Naive thymus-derived CD4-positive, alpha-beta T cell (primary cell): ENCODE measurements around the gene SLC7A6OS. TPM values are rescaled to one million over a fixed set of nuclear protein-coding genes. Genes with fewer than 3 reads are reported as not detected.

Experiments
- ATAC-seq: fragments of 150-1000 bp; cut with Tn5 transposase; 2 replicates; pipeline ENCODE4 v1.10.0; 2021; ENCODE audit warnings: mild to moderate bottlenecking, moderate library complexity
- CTCF ChIA-PET: fragments of 350-600 bp; sonication (Branson Sonifier 250); formaldehyde crosslinking; loops from one replicate; lab custom pipeline; 2021; ENCODE audit warnings: antibody characterized with exemption; lab: Charles Lee
- POLR2A ChIA-PET: fragments of 350-600 bp; sonication (Branson Sonifier 250); formaldehyde crosslinking; loops from one replicate; lab custom pipeline; 2021; ENCODE audit warnings: antibody characterized with exemption, inconsistent platforms; lab: Charles Lee
- DNase-seq, 9 donors: peaks; one replicate each; pipeline versions ENCODE4 v3.0.0 to v3.0.0-alpha.2; 2020 to 2022; ENCODE audit warnings: mixed read lengths in 1 of 9
- H3K27ac ChIP-seq: one replicate; pipeline ENCODE4 v1.7.0; 2013; ENCODE audit warnings: mild to moderate bottlenecking, low read depth, low read length, moderate library complexity
- H3K27me3 ChIP-seq, 2 donors: one replicate each; pipeline ENCODE4 v1.7.0; 2013; ENCODE audit warnings: low read length in 2 of 2, mild to moderate bottlenecking in 2 of 2, moderate library complexity in 2 of 2; ENCODE audit not compliant: control insufficient read depth in 2 of 2, insufficient read depth in 2 of 2
- H3K36me3 ChIP-seq, 3 experiments: 1 replicate in 2 of 3; 2 replicates in 1 of 3; pipeline ENCODE4 v1.7.0; 2013; ENCODE audit warnings: low read length in 3 of 3, mild to moderate bottlenecking in 3 of 3, moderate library complexity in 1 of 3; ENCODE audit not compliant: insufficient read depth in 3 of 3, control insufficient read depth in 2 of 3
- H3K4me1 ChIP-seq, 2 donors: one replicate each; pipeline ENCODE4 v1.7.0; 2013; ENCODE audit warnings: low read length in 2 of 2, mild to moderate bottlenecking in 2 of 2, moderate library complexity in 1 of 2; ENCODE audit not compliant: control insufficient read depth in 2 of 2, insufficient read depth in 2 of 2
- H3K4me3 ChIP-seq: 2 replicates; pipeline ENCODE4 v1.7.0; 2013; ENCODE audit warnings: mild to moderate bottlenecking, low read length
- H3K9me3 ChIP-seq, 3 experiments: 1 replicate in 2 of 3; 2 replicates in 1 of 3; pipeline ENCODE4 v1.7.0; 2013; ENCODE audit warnings: low read length in 3 of 3; ENCODE audit not compliant: control insufficient read depth in 2 of 3
- H3K27ac Mint-ChIP-seq, 9 donors: one replicate each; pipeline ENCODE4 v1.8.0; 2020 to 2022; ENCODE audit warnings: mixed read lengths in 9 of 9, mild to moderate bottlenecking in 8 of 9, moderate library complexity in 5 of 9, inconsistent platforms in 2 of 9
- H3K27me3 Mint-ChIP-seq, 5 donors: one replicate each; pipeline ENCODE4 v1.8.0; 2021 to 2022; ENCODE audit warnings: mixed read lengths in 5 of 5, mild to moderate bottlenecking in 1 of 5
- H3K36me3 Mint-ChIP-seq, 5 donors: one replicate each; pipeline ENCODE4 v1.8.0; 2020 to 2022; ENCODE audit warnings: mixed read lengths in 5 of 5, mild to moderate bottlenecking in 3 of 5, inconsistent platforms in 1 of 5
- H3K4me1 Mint-ChIP-seq, 7 donors: one replicate each; pipeline ENCODE4 v1.8.0; 2020 to 2022; ENCODE audit warnings: mixed read lengths in 7 of 7, mild to moderate bottlenecking in 3 of 7, inconsistent platforms in 1 of 7
- H3K4me3 Mint-ChIP-seq, 10 donors: one replicate each; pipeline ENCODE4 v1.8.0; 2020 to 2022; ENCODE audit warnings: mild to moderate bottlenecking in 10 of 10, mixed read lengths in 10 of 10, moderate library complexity in 6 of 10, inconsistent platforms in 2 of 10
- H3K9me3 Mint-ChIP-seq, 11 donors: one replicate each; pipeline ENCODE4 v1.8.0; 2020 to 2022; ENCODE audit warnings: mixed read lengths in 11 of 11, mild to moderate bottlenecking in 4 of 11, inconsistent platforms in 1 of 11, moderate library complexity in 1 of 11
- intact Hi-C, 2 donors: fragments of 100-400 bp; cut with micrococcal nuclease; formaldehyde crosslinking; loops; one replicate each; pipeline ENCODE4 v1.15.1; 2023
- polyA plus RNA-seq, 2 donors: library from polyadenylated mRNA; unstranded; fragments of 300-500 nt; fragmentation: Illumina TruSeq; gene quantifications; one replicate each; pipeline ENCODE4 v1.2.3, GENCODE V29; 2021
- total RNA-seq, 6 experiments: library from RNA in 5 of 6; stranded (reverse) in 5 of 6; gene quantifications; 1 replicate in 5 of 6; 2 replicates in 1 of 6; pipeline ENCODE4 v1.2.3 and lab custom pipeline; 2021 to 2026

Gene SLC7A6OS
- total and polyA plus RNA-seq, 7 experiments from 2014 or later, result 22.1 to 50.3 (median 34.8) TPM

DNA sequence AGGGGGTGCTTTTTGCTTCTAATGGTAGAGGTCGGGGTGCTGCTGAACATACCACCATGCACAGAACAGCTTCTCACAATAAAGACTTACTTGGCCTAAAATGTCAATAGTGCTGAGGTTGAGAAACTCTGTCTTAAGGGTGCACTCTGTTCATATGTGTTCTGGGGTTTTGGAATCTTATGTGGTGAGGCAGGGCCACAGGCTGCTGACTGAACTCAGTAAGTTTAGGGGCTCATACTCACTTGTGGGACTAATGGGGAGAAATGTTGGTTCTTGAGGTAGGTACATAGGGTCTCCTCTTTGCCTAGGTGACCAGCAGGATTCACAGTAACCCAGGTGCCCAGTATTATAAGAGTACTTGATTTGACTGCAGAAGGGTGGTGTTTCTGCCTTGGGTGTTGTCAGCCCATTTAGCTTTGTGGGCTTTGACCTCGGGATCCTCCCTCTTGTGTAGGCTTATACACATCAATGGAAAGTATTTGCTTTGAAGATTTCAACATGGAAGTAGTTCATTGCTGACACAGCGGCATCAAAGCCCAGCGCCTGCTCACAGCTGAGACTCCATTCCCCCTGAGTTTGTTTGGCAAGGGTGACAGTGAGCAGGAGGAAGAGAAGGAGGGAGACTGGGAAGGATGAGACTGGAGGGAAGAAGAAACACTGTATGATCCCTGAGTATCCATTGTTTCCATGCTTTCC is 29.2 kb downstream of the SLC7A6OS start:
- peak overlapping the region; percentile 34 for H3K4me3 ChIP-seq
- peaks cover 65 to 84% (median 72%) of the 10 kb centered on the region in 7 donors for H3K4me1 Mint-ChIP-seq
- peak overlapping the region; percentile 74 to 93 (median 84) for H3K4me3 Mint-ChIP-seq
- peaks cover 51 to 85% of the 10 kb centered on the region in 2 donors for H3K4me1 ChIP-seq
- no peaks in the 10 kb centered on the region for H3K9me3 ChIP-seq
- POLR2A ChIA-PET, result interaction anchor here (0.9 to 25.4 kb wide), 8 partner anchors 8 to 41 kb away, joined by 3 to 531 read pairs (median 6); partner anchors contain the start of genes PRMT7, SLC7A6 and SLC7A6OS
- ATAC-seq (peak; percentile 70), DNase-seq (peak in 7 of 9 donors; percentile 40 to 72 (median 61))
- no peaks in the 10 kb centered on the region for H3K27me3 ChIP-seq
- CTCF ChIA-PET, result interaction anchor here (1.0 to 27.4 kb wide), 2 partner anchors 11 to 20 kb away, joined by 3 to 317 read pairs; partner anchors contain the start of gene SLC7A6
- no peaks in the 10 kb centered on the region for H3K27me3 Mint-ChIP-seq
- H3K36me3 Mint-ChIP-seq, result peaks cover 10 to 51% (median 26%) of the 10 kb centered on the region in 5 donors
- peak overlapping the region; percentile 68 for H3K27ac ChIP-seq
- peaks cover 0 to 9% (median 0%) of the 10 kb centered on the region in 3 experiments for H3K36me3 ChIP-seq
- intact Hi-C loops, result loop anchor here in 1 of 2 donors (1.0 to 10.0 kb wide), 2 partner anchors 8 to 717 kb away; partner anchors contain the start of gene CTCF
- peaks cover 0 to 3% (median 0%) of the 10 kb centered on the region in 11 donors for H3K9me3 Mint-ChIP-seq
- peak overlapping the region; percentile 81 to 99 (median 90) for H3K27ac Mint-ChIP-seq

DNA sequence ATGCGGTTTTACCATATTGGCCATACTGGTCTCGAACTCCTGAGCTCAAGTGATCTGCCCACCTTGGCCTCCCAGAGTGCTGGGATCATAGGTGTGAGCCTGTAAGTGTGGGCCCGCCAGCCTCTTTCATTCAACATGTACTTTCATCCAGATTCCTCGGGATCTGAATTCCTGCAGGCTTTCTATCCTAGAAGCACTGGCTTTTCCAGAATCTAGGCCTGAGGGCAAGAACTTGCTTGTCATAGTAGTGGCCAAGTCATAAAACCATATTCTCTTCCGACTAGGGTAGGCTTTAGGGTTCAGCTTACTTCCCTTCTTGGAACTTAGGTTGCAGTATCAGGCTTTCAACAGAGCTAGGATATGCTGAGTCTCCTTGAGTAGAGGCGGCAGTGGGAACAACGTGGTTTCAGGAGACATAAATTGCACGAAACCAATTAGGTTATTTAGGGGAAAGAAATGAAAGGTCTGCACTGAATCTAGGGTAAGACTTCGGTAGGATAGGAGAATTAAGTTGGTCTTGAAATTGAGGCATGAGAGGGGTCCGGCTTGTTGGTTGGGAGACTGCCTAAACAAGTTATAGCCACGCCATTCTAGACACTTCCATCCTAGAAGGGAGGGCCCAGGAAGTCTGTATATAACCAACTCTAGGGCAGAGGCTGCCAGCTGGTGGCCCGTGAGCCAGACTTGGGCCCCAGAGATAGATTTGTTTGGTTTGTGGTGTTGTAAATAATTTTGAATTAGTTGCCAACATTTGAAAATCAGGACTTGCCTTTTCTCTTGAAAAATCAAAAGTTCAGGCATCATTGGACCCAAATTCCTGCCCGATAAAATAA is 30.8 kb downstream of the SLC7A6OS start:
- CTCF ChIA-PET, result interaction anchor here (0.7 to 27.4 kb wide), 4 partner anchors 19 to 60 kb away, joined by 3 to 317 read pairs (median 5); partner anchors contain the start of genes PRMT7, SLC7A6 and SLC7A6OS
- Mint-ChIP-seq H3K9me3 (peaks cover 0 to 2% (median 0%) of the 10 kb centered on the region in 11 donors), H3K27me3 (no peaks in the 10 kb centered on the region), H3K27ac (peak overlapping the region; percentile 84 to 98 (median 91)), H3K4me3 (peak overlapping the region; percentile 58 to 87 (median 69)), H3K4me1 (peaks cover 54 to 84% (median 75%) of the 10 kb centered on the region in 7 donors), H3K36me3 (peaks cover 10 to 54% (median 34%) of the 10 kb centered on the region in 5 donors)
- no peak for ATAC-seq
- DNase-seq, result no peak
- Histone ChIP-seq H3K4me3 (no peak overlapping the region), H3K27me3 (no peaks in the 10 kb centered on the region), H3K36me3 (peaks cover 0 to 11% (median 1%) of the 10 kb centered on the region in 3 experiments), H3K27ac (peak overlapping the region; percentile 68), H3K4me1 (peaks cover 52 to 83% of the 10 kb centered on the region in 2 donors), H3K9me3 (no peaks in the 10 kb centered on the region)
- intact Hi-C loops, result loop anchor here in 1 of 2 donors (10.0 kb wide), 1 partner anchor 715 kb away; the partner anchor contains the start of gene CTCF
- POLR2A ChIA-PET, result interaction anchor here (0.6 to 25.4 kb wide), 14 partner anchors 8 to 1704 kb away, joined by 3 to 531 read pairs (median 6); partner anchors contain the start of genes PRMT7, SLC7A6 and SLC7A6OS

DNA sequence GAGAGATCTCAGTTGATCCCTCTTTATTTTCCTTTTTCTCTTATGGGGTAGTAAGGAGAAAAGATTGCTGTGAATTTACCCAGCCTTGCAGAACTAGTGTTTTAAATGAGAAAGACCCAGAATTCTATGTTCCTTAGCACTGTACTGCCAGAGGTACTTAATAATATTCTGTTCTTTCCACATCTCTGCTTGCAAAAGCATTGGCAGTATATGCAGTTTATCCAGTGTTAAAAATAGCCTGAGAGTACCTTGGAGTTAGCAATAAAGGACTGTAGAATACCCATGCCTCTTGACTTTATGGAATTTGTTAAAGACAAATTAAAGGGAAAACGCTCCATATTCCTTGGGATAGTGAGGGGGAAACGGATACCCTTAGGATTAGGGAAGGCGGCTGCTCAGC is 34.5 kb downstream of the SLC7A6OS start:
- Histone ChIP-seq H3K9me3 (no peaks in the 10 kb centered on the region), H3K4me1 (peaks cover 61 to 83% of the 10 kb centered on the region in 2 donors), H3K36me3 (peaks cover 0 to 26% (median 10%) of the 10 kb centered on the region in 3 experiments), H3K27ac (peak overlapping the region; percentile 83), H3K4me3 (peak overlapping the region; percentile 38), H3K27me3 (no peaks in the 10 kb centered on the region)
- Mint-ChIP-seq H3K9me3 (peaks cover 0 to 2% (median 0%) of the 10 kb centered on the region in 11 donors), H3K4me1 (peaks cover 40 to 84% (median 74%) of the 10 kb centered on the region in 7 donors), H3K27ac (peak overlapping the region; percentile 89 to 98 (median 97)), H3K27me3 (no peaks in the 10 kb centered on the region), H3K4me3 (peak overlapping the region; percentile 71 to 100 (median 80)), H3K36me3 (peaks cover 7 to 50% (median 32%) of the 10 kb centered on the region in 5 donors)
- intact Hi-C loops, result loop anchor here (1.0 kb wide), 5 partner anchors 8 to 34 kb away; partner anchors contain the start of genes PLA2G15 (in 1 of the 2) and SLC7A6OS (in 1 of the 2)
- ChIA-PET CTCF (interaction anchor here (1.6 to 27.4 kb wide), 5 partner anchors 8 to 53 kb away, joined by 5 to 317 read pairs (median 6); partner anchors contain the start of gene SLC7A6), POLR2A (interaction anchor here (0.7 to 25.4 kb wide), 7 partner anchors 8 to 277 kb away, joined by 3 to 531 read pairs (median 6); partner anchors contain the start of genes PLA2G15, PRMT7, SLC7A6 and SLC7A6OS)
- DNase-seq (no peak), ATAC-seq (no peak)

DNA sequence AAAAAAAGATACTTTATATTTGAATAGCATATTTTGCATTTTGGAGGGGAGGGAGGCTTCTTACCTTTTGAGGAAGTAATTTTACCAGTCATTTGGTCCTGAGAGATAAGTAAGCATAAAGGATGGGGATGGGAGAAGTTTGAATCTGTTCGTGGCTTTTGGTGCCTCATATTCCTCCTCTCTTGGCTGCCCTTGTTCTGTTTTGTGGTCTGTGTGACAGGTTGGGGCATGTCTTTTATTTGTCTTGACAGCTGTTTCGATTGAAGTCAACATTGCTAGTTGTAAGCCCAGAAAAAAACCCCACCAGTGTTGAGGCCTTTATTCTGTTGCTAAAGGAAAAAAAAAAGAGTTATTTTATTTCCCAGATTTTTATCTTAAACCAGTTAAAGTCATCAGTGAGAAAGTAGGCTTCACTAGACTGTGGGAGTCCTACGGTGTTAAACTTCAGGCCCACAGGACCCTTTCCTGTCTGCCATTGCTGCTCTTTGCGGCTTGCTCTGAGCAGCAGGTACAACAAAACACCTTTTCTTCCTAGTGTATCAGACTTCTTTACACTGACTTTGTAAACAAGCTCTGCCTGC is 35.0 kb downstream of the SLC7A6OS start:
- H3K36me3 ChIP-seq, result peaks cover 0 to 30% (median 10%) of the 10 kb centered on the region in 3 experiments
- peaks cover 4 to 49% (median 29%) of the 10 kb centered on the region in 5 donors for H3K36me3 Mint-ChIP-seq
- H3K27me3 ChIP-seq, result no peaks in the 10 kb centered on the region
- ATAC-seq, result peak; percentile 86
- peaks cover 58 to 83% of the 10 kb centered on the region in 2 donors for H3K4me1 ChIP-seq
- intact Hi-C loops, result loop anchor here (1.0 kb wide), 7 partner anchors 9 to 35 kb away; partner anchors contain the start of genes PLA2G15 (in 1 of the 2), SLC7A6 (in 1 of the 2) and SLC7A6OS (in 1 of the 2)
- CTCF ChIA-PET, result interaction anchor here (1.6 to 27.4 kb wide), 5 partner anchors 9 to 53 kb away, joined by 5 to 317 read pairs (median 6); partner anchors contain the start of gene SLC7A6
- H3K4me3 ChIP-seq, result peak overlapping the region; percentile 38
- POLR2A ChIA-PET, result interaction anchor here (0.7 to 25.4 kb wide), 8 partner anchors 8 to 277 kb away, joined by 3 to 531 read pairs (median 6); partner anchors contain the start of genes PLA2G15, PRMT7, SLC7A6 and SLC7A6OS
- H3K4me1 Mint-ChIP-seq, result peaks cover 40 to 84% (median 74%) of the 10 kb centered on the region in 7 donors
- H3K9me3 Mint-ChIP-seq, result peaks cover 0 to 2% (median 0%) of the 10 kb centered on the region in 11 donors
- DNase-seq, result peak in 7 of 9 donors; percentile 68 to 84 (median 83)
- H3K27ac ChIP-seq, result peak overlapping the region; percentile 83
- no peaks in the 10 kb centered on the region for H3K9me3 ChIP-seq
- no peaks in the 10 kb centered on the region for H3K27me3 Mint-ChIP-seq
- peak overlapping the region; percentile 71 to 100 (median 80) for H3K4me3 Mint-ChIP-seq
- H3K27ac Mint-ChIP-seq, result peak overlapping the region; percentile 89 to 98 (median 97)

DNA sequence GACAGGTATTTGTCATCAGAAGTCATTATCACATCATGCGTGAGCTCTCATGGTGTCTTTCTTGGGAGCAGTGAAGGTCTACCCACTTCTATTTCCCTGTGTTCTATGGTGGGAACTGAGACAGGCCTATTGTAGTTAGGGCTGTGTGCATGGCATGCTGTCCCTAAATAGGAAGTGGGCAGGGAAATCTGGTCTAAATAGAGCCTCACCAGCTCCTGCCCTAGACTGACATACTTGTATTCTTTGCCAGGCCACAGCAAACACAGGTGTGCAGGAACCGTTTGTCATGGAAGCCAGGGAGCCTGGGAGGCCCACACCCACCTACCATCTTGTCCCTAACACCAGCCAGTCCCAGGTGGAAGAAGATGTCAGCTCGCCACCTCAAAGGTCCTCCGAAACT is 36.3 kb downstream of the SLC7A6OS start:
- intact Hi-C loops, result no loop called here
- ATAC-seq (no peak), DNase-seq (no peak)
- H3K9me3 ChIP-seq, result no peaks in the 10 kb centered on the region
- H3K27ac ChIP-seq, result peak overlapping the region; percentile 83
- POLR2A ChIA-PET, result interaction anchor here (0.6 to 25.4 kb wide), 6 partner anchors 11 to 165 kb away, joined by 3 to 531 read pairs (median 13); partner anchors contain the start of genes PRMT7, SLC7A6 and SLC7A6OS
- peaks cover 0 to 25% (median 10%) of the 10 kb centered on the region in 3 experiments for H3K36me3 ChIP-seq
- H3K4me1 Mint-ChIP-seq, result peaks cover 39 to 87% (median 78%) of the 10 kb centered on the region in 7 donors
- peaks cover 4 to 42% (median 24%) of the 10 kb centered on the region in 5 donors for H3K36me3 Mint-ChIP-seq
- H3K4me3 Mint-ChIP-seq, result peak overlapping the region; percentile 39 to 100 (median 79)
- H3K27me3 Mint-ChIP-seq, result no peaks in the 10 kb centered on the region
- no peaks in the 10 kb centered on the region for H3K27me3 ChIP-seq
- CTCF ChIA-PET, result interaction anchor here (1.9 to 27.4 kb wide), 3 partner anchors 10 to 54 kb away, joined by 6 to 317 read pairs (median 32); partner anchors contain the start of gene SLC7A6
- H3K9me3 Mint-ChIP-seq, result peaks cover 0 to 2% (median 0%) of the 10 kb centered on the region in 11 donors
- peak overlapping the region; percentile 4 for H3K4me3 ChIP-seq
- H3K4me1 ChIP-seq, result peaks cover 52 to 83% of the 10 kb centered on the region in 2 donors
- peak overlapping the region; percentile 76 to 98 (median 97) for H3K27ac Mint-ChIP-seq
